H9 (cell line): ENCODE results near the gene ALCAM. TPM values are rescaled to one million over a fixed set of nuclear protein-coding genes. Genes with fewer than 3 reads are reported as not detected.

Experiments used
- DNase-seq: peaks from one replicate; pipeline ENCODE4 v3.0.0-alpha.2; 2017
- H2AFZ ChIP-seq: one replicate; pipeline ENCODE4 v1.6.1; 2013; ENCODE audit warnings: mild to moderate bottlenecking, low read length, control low read depth, moderate library complexity
- H2AK5ac ChIP-seq: 2 replicates; pipeline ENCODE4 v1.6.1; 2013; ENCODE audit warnings: low read length, control low read depth, mixed read lengths; ENCODE audit not compliant: insufficient read length
- H2BK120ac ChIP-seq: one replicate; pipeline ENCODE4 v1.6.1; 2013; ENCODE audit warnings: low read depth, mild to moderate bottlenecking, low read length, control low read depth, inconsistent platforms; ENCODE audit not compliant: poor library complexity, severe bottlenecking
- H2BK12ac ChIP-seq: 2 replicates; pipeline ENCODE4 v1.6.1; 2013; ENCODE audit warnings: low read length, control low read depth, mixed read lengths, low read depth; ENCODE audit not compliant: insufficient read length
- H2BK15ac ChIP-seq: 2 replicates; pipeline ENCODE4 v1.6.1; 2013; ENCODE audit warnings: low read depth, low read length, control low read depth
- H2BK20ac ChIP-seq: one replicate; pipeline ENCODE4 v1.6.1; 2013; ENCODE audit warnings: low read depth, mild to moderate bottlenecking, low read length, control low read depth, inconsistent platforms; ENCODE audit not compliant: poor library complexity, severe bottlenecking
- H2BK5ac ChIP-seq: 2 replicates; pipeline ENCODE4 v1.6.1; 2013; ENCODE audit warnings: low read length, control low read depth, mixed read lengths; ENCODE audit not compliant: insufficient read length
- H3K14ac ChIP-seq: 2 replicates; pipeline ENCODE4 v1.6.1; 2013; ENCODE audit warnings: low read length, control low read depth; ENCODE audit not compliant: insufficient read depth
- H3K18ac ChIP-seq: 2 replicates; pipeline ENCODE4 v1.6.1; 2013; ENCODE audit warnings: low read depth, mild to moderate bottlenecking, mixed read lengths, low read length, control low read depth; ENCODE audit not compliant: insufficient read length
- H3K23ac ChIP-seq: 2 replicates; pipeline ENCODE4 v1.6.1; 2013; ENCODE audit warnings: low read length, control low read depth, mixed read lengths, low read depth; ENCODE audit not compliant: insufficient read length
- H3K23me2 ChIP-seq: 2 replicates; pipeline ENCODE4 v1.6.1; 2013; ENCODE audit warnings: low read depth, mild to moderate bottlenecking, mixed read lengths, low read length, control low read depth; ENCODE audit not compliant: insufficient read length, poor library complexity, severe bottlenecking
- H3K27ac ChIP-seq: 2 replicates; pipeline ENCODE4 v1.5.1; 2013; ENCODE audit warnings: low read length, control low read depth, mixed read lengths, low read depth; ENCODE audit not compliant: insufficient read length
- H3K27me3 ChIP-seq: 2 replicates; pipeline ENCODE4 v1.6.1; 2013; ENCODE audit warnings: low read length, control low read depth, inconsistent platforms; ENCODE audit not compliant: insufficient read depth
- H3K4ac ChIP-seq: 2 replicates; pipeline ENCODE4 v1.6.1; 2013; ENCODE audit warnings: low read depth, mild to moderate bottlenecking, control low read depth, inconsistent platforms, low read length, moderate library complexity
- H3K4me1 ChIP-seq: 2 replicates; pipeline ENCODE4 v1.6.1; 2013; ENCODE audit warnings: low read length, control low read depth, inconsistent platforms; ENCODE audit not compliant: insufficient read depth
- H3K4me2 ChIP-seq: 2 replicates; pipeline ENCODE4 v1.6.1; 2013; ENCODE audit warnings: low read length, control low read depth, mixed read lengths; ENCODE audit not compliant: insufficient read length, insufficient read depth
- H3K56ac ChIP-seq: 2 replicates; pipeline ENCODE4 v1.6.1; 2013; ENCODE audit warnings: low read depth, mild to moderate bottlenecking, mixed read lengths, low read length, control low read depth; ENCODE audit not compliant: insufficient read length
- H3K79me1 ChIP-seq: 2 replicates; pipeline ENCODE4 v1.6.1; 2013; ENCODE audit warnings: low read depth, mild to moderate bottlenecking, moderate library complexity, low read length, control low read depth, inconsistent platforms; ENCODE audit not compliant: insufficient read depth, poor library complexity, severe bottlenecking
- H3K79me2 ChIP-seq: 2 replicates; pipeline ENCODE4 v1.6.1; 2013; ENCODE audit warnings: low read length, control low read depth, inconsistent platforms; ENCODE audit not compliant: insufficient read depth
- H3K9ac ChIP-seq: 2 replicates; pipeline ENCODE4 v1.6.1; 2013; ENCODE audit warnings: low read length, control low read depth, mixed read lengths; ENCODE audit not compliant: insufficient read length; ENCODE audit errors: extremely low read depth
- H3K9me3 ChIP-seq: one replicate; pipeline ENCODE4 v1.6.1; 2013; ENCODE audit warnings: low read depth, low read length, inconsistent platforms; ENCODE audit not compliant: control insufficient read depth
- H3T11ph ChIP-seq: one replicate; pipeline ENCODE4 v1.6.1; 2013; ENCODE audit warnings: mild to moderate bottlenecking, low read length, control low read depth, inconsistent platforms
- H4K20me1 ChIP-seq: one replicate; pipeline ENCODE4 v1.6.1; 2013; ENCODE audit not compliant: control insufficient read depth, insufficient read length, insufficient read depth
- H4K5ac ChIP-seq: 2 replicates; pipeline ENCODE4 v1.6.1; 2013; ENCODE audit warnings: low read depth, mild to moderate bottlenecking, mixed read lengths, low read length, control low read depth; ENCODE audit not compliant: insufficient read length
- H4K8ac ChIP-seq: replicated peaks from 2 replicates; pipeline ENCODE4 v1.6.1; 2013; ENCODE audit warnings: low read length, control low read depth, mixed read lengths, low read depth; ENCODE audit not compliant: insufficient read length
- H4K91ac ChIP-seq: 2 replicates; pipeline ENCODE4 v1.6.1; 2013; ENCODE audit warnings: low read depth, mild to moderate bottlenecking, moderate library complexity, mixed read lengths, low read length, control low read depth; ENCODE audit not compliant: insufficient read length
- H3K27ac Mint-ChIP-seq, 3 experiments: 2 replicates in 2 of 3; 3 replicates in 1 of 3; pipeline ENCODE4 v1.8.0; 2020 to 2021; ENCODE audit warnings: mixed read lengths in 3 of 3, mild to moderate bottlenecking in 1 of 3, moderate library complexity in 1 of 3
- H3K27me3 Mint-ChIP-seq: 2 replicates; pipeline ENCODE4 v1.8.0; 2021; ENCODE audit warnings: low read depth, mild to moderate bottlenecking, moderate library complexity, mixed read lengths
- H3K36me3 Mint-ChIP-seq, 3 experiments: 2 replicates in 2 of 3; 3 replicates in 1 of 3; pipeline ENCODE4 v1.8.0; 2020 to 2021; ENCODE audit warnings: low read depth in 3 of 3, mixed read lengths in 3 of 3; ENCODE audit not compliant: insufficient read depth in 1 of 3
- H3K4me1 Mint-ChIP-seq, 2 experiments: 2 replicates each; pipeline ENCODE4 v1.8.0; 2020; ENCODE audit warnings: mixed read lengths in 2 of 2
- H3K4me3 Mint-ChIP-seq, 2 experiments: 2 replicates in 1 of 2; 3 replicates in 1 of 2; pipeline ENCODE4 v1.8.0; 2020 to 2021; ENCODE audit warnings: mild to moderate bottlenecking in 2 of 2, mixed read lengths in 2 of 2, moderate library complexity in 1 of 2
- H3K9me3 Mint-ChIP-seq, 2 experiments: 2 replicates in 1 of 2; 3 replicates in 1 of 2; pipeline ENCODE4 v1.8.0; 2020; ENCODE audit warnings: mild to moderate bottlenecking in 2 of 2, mixed read lengths in 2 of 2, moderate library complexity in 1 of 2
- WGBS: extraction: QIAGEN DNeasy Blood & Tissue Kit; methylation state at CpG from one replicate; pipeline ENCODE4 v1.1.7; 2013; ENCODE audit warnings: missing lambda C conversion rate, low lambda C conversion rate, mixed read lengths; ENCODE audit not compliant: insufficient read length; ENCODE audit errors: extremely low coverage; 5-methylcytosine and 5-hydroxymethylcytosine counted together
- total RNA-seq: library from RNA; stranded (reverse); gene quantifications from 2 replicates; pipeline ENCODE4 v1.2.1, GENCODE V29; 2021
- TF ChIP-seq, protein P1 (sequence below): fragments of 200-600 bp; sonication (generic); conservative IDR thresholded peaks from 3 replicates; pipeline ENCODE4 v1.8.0; 2021; ENCODE audit warnings: antibody characterized with exemption, mild to moderate bottlenecking

Gene ALCAM
- total RNA-seq, 1 experiment from 2014 or later: 43.7 TPM

DNA sequence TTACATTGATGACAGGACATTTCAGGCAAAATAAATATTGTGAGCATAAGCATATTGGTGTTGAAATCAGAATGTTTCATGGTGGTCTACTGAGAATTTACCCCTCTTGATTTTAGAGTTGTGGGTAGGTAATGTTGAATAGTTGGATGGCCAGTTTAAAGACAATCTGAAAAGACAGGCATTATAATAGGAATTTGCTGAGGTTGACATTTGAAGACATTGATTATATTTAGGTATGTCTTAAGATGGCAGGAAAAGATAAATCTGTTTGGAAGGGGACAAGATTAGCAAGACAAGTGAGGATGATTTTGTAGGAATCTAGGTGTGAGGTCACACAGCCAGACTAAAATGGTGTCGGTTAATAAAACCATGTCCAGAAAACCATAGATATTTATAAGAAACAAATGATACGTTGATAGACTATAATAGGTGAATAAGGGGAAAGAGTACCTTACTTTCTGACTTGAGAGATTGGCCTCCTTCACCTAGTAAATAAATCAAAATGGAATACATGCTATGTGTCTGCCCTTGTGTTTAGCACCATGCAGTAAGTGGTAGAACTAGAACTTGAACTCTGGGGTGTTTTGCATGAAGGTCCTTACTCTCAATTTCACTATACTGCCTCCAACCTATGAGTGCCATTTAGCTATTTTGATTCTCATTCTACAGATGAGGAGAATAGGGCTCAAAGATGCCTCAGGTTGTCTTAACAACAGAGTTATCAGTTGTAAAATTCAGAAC, 57.9 kb downstream of the ALCAM start:
- Mint-ChIP-seq H3K9me3 (no peaks in the 10 kb centered on the region), H3K36me3 (no peaks in the 10 kb centered on the region), H3K4me1 (peaks cover 12 to 14% of the 10 kb centered on the region in 2 experiments), H3K27me3 (no peaks in the 10 kb centered on the region), H3K27ac (no peak overlapping the region), H3K4me3 (no peak overlapping the region)
- Histone ChIP-seq H4K8ac (no peak overlapping the region), H3K79me1 (no peaks in the 10 kb centered on the region), H2BK15ac (no peak overlapping the region), H2AFZ (no peak overlapping the region), H3K27ac (no peak overlapping the region), H3K27me3 (no peaks in the 10 kb centered on the region), H3K18ac (no peak overlapping the region), H3K9me3 (no peaks in the 10 kb centered on the region), H4K20me1 (no peaks in the 10 kb centered on the region), H3K4ac (no peak overlapping the region), H3K79me2 (no peaks in the 10 kb centered on the region), H3K23me2 (no peaks in the 10 kb centered on the region), H3K14ac (no peak overlapping the region), H2AK5ac (no peak overlapping the region), H2BK5ac (no peak overlapping the region), H3T11ph (no peak overlapping the region), H4K91ac (no peak overlapping the region), H2BK120ac (no peak overlapping the region), H4K5ac (no peak overlapping the region), H2BK20ac (no peak overlapping the region), H3K56ac (no peak overlapping the region), H3K4me2 (no peak overlapping the region), H3K23ac (no peak overlapping the region), H3K9ac (no peak overlapping the region), H2BK12ac (no peak overlapping the region), H3K4me1 (no peaks in the 10 kb centered on the region; the same call in 1 of the 2 replicates)
- TF ChIP-seq, protein P1, sequence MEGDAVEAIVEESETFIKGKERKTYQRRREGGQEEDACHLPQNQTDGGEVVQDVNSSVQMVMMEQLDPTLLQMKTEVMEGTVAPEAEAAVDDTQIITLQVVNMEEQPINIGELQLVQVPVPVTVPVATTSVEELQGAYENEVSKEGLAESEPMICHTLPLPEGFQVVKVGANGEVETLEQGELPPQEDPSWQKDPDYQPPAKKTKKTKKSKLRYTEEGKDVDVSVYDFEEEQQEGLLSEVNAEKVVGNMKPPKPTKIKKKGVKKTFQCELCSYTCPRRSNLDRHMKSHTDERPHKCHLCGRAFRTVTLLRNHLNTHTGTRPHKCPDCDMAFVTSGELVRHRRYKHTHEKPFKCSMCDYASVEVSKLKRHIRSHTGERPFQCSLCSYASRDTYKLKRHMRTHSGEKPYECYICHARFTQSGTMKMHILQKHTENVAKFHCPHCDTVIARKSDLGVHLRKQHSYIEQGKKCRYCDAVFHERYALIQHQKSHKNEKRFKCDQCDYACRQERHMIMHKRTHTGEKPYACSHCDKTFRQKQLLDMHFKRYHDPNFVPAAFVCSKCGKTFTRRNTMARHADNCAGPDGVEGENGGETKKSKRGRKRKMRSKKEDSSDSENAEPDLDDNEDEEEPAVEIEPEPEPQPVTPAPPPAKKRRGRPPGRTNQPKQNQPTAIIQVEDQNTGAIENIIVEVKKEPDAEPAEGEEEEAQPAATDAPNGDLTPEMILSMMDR: no peak
- no peak for DNase-seq
- no CpG with 5 or more reads among the region's 2 CpGs for WGBS
